ENCODE data around the gene MYO5B.
"Not testable (repeated sequence)": the region's sequence is repeated elsewhere in the genome, so short reads cannot be mapped to it uniquely, and the experiment has no call there.

MYO5B gene

DNA sequence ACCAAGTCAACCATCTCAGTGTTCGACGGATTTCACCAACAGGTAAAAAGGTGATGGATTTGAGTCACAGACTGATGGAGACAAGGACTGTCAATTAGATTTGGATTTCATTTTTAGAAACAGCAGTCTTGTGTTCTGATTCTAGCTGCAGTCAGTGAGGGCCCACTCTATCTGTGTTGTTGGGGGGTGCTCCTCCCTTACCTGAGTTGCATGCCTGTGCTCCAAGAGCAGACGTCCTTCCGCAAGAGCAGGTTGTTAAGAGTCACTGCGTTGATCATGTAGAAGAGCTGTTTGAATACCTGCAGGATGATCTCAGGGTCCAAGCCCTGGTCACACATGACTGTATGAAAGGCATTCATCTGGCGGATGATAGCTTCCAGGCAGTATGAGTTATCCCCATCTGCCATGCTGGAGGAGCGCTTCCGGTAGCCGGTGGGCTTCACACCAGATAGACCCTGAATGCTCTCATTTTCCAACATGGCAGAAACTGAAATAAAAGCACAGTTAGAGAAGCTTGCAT, 357.6 kb downstream of the MYO5B start:
- H3K27ac Mint-ChIP-seq (ENCODE audit: low read depth); H3K27me3 Mint-ChIP-seq; H3K36me3 Mint-ChIP-seq (ENCODE audit: insufficient read depth); H3K4me1 Mint-ChIP-seq; DNase-seq (ENCODE audit: low spot score in 2 of 2); H3K4me3 Mint-ChIP-seq; ATAC-seq (replicated peaks; ENCODE audit: extremely low read depth, poor library complexity, severe bottlenecking); H3K9me3 Mint-ChIP-seq: not testable (repeated sequence)

DNA sequence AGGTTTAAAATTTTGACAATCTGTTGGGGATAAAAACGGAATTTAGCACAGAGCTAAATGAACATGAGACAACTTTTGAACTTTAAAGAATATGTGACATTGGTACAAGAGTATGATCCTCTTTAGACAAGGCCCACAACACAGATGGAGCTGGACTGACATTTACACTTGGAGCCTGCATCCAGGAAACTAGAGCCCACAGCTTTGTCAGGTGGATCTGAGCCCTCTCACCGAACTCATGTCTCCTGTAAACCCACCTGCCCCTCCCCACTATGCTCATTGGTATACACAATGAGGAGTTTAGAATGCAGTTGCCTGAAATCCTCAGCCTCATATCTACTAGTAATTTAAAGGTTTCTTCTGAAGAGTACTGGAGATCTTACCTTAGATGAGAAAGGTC, 359.5 kb downstream of the MYO5B start:
- H3K4me1 Mint-ChIP-seq = peaks cover 3% of the 10 kb centered on the region
- no peaks in the 10 kb centered on the region for H3K36me3 Mint-ChIP-seq (ENCODE audit: insufficient read depth)
- DNase-seq (ENCODE audit: low spot score in 2 of 2) (no peak), ATAC-seq (replicated peaks; ENCODE audit: extremely low read depth, poor library complexity, severe bottlenecking) (no peak)
- H3K27me3 Mint-ChIP-seq = no peaks in the 10 kb centered on the region
- no peaks in the 10 kb centered on the region for H3K9me3 Mint-ChIP-seq
- H3K4me3 Mint-ChIP-seq = no peak overlapping the region
- no peak overlapping the region for H3K27ac Mint-ChIP-seq (ENCODE audit: low read depth)

DNA sequence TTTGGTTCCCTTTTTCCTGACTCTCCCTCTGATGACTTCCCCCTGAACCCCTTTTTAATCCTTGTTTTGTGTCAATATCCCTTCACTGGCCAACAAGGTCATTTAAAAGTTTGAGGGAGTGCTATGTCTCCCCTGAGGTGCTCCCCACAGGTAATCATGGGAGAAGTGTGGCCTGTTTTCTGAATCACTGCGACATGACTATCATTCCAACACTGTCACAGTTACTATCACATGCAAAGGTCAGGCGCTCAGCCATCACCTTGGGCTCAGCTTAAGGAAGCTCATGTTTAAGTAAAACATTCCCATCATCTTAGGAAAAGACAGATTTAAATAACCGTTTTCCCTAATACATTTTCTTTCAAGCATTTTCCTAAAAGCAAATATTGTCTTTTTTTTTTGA, 360.7 kb downstream of the MYO5B start:
- no peaks in the 10 kb centered on the region for H3K9me3 Mint-ChIP-seq
- H3K36me3 Mint-ChIP-seq (ENCODE audit: insufficient read depth) = no peaks in the 10 kb centered on the region
- no peak overlapping the region for H3K27ac Mint-ChIP-seq (ENCODE audit: low read depth)
- H3K4me1 Mint-ChIP-seq = no peaks in the 10 kb centered on the region
- DNase-seq (ENCODE audit: low spot score in 2 of 2) = no peak
- no peak for ATAC-seq (replicated peaks; ENCODE audit: extremely low read depth, poor library complexity, severe bottlenecking)
- H3K4me3 Mint-ChIP-seq = no peak overlapping the region
- no peaks in the 10 kb centered on the region for H3K27me3 Mint-ChIP-seq

DNA sequence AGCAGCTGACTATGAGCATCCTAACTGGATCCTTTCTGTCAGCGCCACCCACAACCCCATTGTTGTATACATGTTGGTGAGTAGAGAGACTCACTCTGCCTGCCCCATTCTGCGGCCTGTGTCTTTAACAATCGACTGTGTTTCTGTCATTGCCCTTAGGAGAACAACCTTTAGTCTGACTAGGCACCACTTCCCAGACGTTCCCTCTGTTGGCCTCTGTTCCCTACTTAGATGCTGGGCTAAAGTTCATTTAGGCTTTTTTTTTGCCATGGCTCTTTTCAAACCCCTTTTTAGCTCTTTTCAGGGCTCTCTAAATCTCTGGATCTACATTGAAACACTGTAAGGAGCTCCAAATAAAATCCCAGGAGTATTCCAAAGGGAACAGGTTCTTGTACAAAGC, 361.1 kb downstream of the MYO5B start:
- Mint-ChIP-seq H3K27me3 (no peaks in the 10 kb centered on the region), H3K36me3 (ENCODE audit: insufficient read depth) (no peaks in the 10 kb centered on the region), H3K4me1 (no peaks in the 10 kb centered on the region), H3K27ac (ENCODE audit: low read depth) (no peak overlapping the region), H3K9me3 (no peaks in the 10 kb centered on the region), H3K4me3 (no peak overlapping the region)
- DNase-seq (ENCODE audit: low spot score in 2 of 2) (no peak), ATAC-seq (replicated peaks; ENCODE audit: extremely low read depth, poor library complexity, severe bottlenecking) (no peak)

DNA sequence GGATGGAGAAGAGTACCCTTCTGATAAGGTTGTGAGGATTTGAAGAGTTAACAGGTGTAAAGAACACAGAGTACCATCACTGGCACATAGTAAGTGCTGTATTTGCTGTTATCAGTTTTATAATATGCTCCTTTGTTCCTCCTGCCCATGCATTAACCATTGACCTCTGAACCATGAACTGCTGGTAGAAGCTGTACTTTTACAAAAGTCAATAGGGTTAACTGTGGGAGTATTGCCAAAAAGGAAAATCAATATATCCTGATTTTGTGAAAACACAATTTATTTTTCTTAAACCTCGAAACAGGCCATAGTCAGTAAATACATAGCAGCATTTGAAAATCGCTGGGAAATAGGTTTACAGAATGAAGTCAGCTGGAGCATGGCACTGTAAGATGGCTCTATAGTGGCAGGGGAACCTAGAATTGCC, 362.7 kb downstream of the MYO5B start:
- H3K27ac Mint-ChIP-seq (ENCODE audit: low read depth) = no peak overlapping the region
- no peak for DNase-seq (ENCODE audit: low spot score in 2 of 2)
- no peaks in the 10 kb centered on the region for H3K9me3 Mint-ChIP-seq
- H3K27me3 Mint-ChIP-seq = no peaks in the 10 kb centered on the region
- ATAC-seq (replicated peaks; ENCODE audit: extremely low read depth, poor library complexity, severe bottlenecking) = no peak
- H3K4me1 Mint-ChIP-seq = peaks cover 5% of the 10 kb centered on the region
- no peaks in the 10 kb centered on the region for H3K36me3 Mint-ChIP-seq (ENCODE audit: insufficient read depth)
- H3K4me3 Mint-ChIP-seq = no peak overlapping the region

DNA sequence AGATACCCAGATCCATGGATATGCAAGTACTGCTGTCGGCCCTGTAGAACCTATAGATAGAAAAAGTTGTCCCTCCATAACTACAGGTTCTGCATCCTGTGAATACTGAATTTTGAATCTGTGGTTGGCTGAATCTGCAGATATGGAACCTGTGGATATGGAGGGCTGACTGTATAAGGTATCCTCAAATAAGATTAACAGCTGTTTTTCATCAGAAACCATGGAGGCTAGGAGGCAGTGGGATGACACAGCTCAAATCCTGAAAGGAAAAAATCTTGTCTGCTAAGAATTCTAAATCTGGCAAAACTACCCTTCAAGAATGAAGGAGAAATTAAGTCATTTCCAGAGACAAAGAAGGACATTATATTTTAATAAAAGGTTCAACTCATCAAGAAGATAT, 367.0 kb downstream of the MYO5B start:
- Mint-ChIP-seq H3K4me1 (peaks cover 15% of the 10 kb centered on the region), H3K9me3 (no peaks in the 10 kb centered on the region), H3K27me3 (no peaks in the 10 kb centered on the region), H3K27ac (ENCODE audit: low read depth) (no peak overlapping the region), H3K36me3 (ENCODE audit: insufficient read depth) (no peaks in the 10 kb centered on the region), H3K4me3 (no peak overlapping the region)
- DNase-seq (ENCODE audit: low spot score in 2 of 2) = no peak
- no peak for ATAC-seq (replicated peaks; ENCODE audit: extremely low read depth, poor library complexity, severe bottlenecking)

DNA sequence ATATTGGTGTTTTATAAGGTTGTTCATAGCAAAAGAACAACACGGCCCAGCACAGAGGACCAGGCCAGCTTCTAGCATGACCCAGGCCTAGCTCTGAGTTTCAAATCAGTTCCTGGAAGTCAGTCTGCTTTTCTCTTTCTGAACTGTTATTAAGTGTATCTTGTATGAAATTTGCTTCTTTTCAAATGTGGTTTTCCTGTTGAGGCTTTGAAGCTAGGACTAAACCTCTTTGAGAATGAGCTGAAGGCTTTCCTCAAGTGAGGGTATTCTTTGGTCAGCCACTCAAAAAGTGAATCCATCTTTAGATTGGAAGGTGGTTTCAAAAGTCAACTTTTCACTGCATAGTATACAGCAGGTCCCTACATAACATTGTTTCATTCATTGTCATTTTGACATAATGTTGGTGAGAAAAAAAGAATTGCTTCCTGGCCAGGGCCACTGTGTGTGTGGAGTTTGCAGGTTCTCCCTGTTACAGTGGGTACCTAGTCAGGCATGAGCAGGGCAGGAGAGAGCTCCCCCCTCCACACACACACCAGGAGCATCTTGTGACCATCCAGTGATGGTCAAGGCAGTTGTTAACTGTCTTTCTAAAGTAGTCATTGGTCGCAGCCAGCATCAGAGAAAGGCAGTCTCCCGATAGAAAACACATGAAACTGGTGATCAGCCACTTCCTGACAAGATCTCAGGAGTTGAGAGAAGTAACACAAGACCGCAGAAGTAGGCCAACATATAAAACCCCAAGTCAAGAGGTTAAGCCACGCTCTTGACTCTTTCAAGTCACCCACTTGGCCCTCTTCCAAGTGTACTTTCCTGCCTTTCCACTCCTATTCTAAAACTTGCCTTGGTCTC, 374.9 kb downstream of the MYO5B start:
- Mint-ChIP-seq H3K4me1 (peaks cover 74% of the 10 kb centered on the region), H3K27me3 (no peaks in the 10 kb centered on the region), H3K9me3 (no peaks in the 10 kb centered on the region), H3K36me3 (ENCODE audit: insufficient read depth) (peaks cover 8% of the 10 kb centered on the region), H3K4me3 (peak overlapping the region; percentile 73), H3K27ac (ENCODE audit: low read depth) (peak overlapping the region; percentile 65)
- ATAC-seq (replicated peaks; ENCODE audit: extremely low read depth, poor library complexity, severe bottlenecking) = peak; percentile 91
- DNase-seq (ENCODE audit: low spot score in 2 of 2) = peak in 1 of 2 donors; percentile 41

DNA sequence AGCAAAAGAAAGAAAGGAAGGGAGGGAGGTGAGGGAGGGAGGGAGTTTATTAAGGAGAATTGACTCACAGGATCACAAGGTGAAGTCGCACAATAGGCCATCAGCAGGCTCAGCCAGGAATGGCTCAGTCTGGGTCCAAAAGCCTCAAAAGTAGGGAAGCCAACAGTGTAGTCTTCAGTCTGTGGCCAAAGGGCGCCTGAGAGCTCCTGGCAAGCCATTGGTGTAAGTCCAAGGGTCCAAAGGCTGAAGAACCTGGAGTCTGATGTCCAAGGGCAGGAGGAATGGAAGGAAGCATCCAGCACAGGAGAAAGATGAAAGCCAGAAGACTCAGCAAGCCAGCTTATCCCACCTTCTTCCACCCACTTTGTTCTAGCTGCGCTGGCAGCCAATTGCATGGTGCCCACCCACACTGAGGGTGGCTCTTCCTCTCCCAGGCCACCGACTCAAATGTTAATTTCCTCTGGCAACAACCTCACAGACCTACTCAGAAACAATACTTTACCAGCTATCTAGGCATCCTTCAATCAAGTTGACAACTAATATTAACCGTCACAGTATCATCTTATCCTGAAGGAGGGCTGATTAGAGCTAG, 375.8 kb downstream of the MYO5B start:
- Mint-ChIP-seq H3K27ac (ENCODE audit: low read depth) (peak overlapping the region; percentile 65), H3K27me3 (no peaks in the 10 kb centered on the region)

DNA sequence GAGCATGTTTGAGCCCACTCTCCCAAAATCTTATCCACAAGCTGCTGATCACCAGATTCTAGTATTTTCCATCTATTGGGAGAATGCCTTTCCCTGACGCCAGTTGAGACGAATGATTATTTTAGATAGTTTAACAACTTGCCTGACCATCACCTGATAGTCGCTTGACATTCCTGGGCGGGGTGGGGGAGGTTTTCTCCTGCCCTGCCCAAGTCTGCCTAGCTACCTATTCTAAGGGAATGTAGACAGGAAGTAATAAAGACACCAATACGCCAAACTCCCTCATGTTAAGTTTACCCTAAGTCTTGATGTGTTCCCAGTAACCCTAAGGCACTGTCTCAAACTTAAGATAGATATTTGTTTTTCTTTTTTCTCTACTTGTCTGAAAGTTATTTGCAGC, 377.0 kb downstream of the MYO5B start:
- peak overlapping the region; percentile 54 for H3K4me3 Mint-ChIP-seq
- H3K27me3 Mint-ChIP-seq = no peaks in the 10 kb centered on the region
- peak overlapping the region; percentile 70 for H3K27ac Mint-ChIP-seq (ENCODE audit: low read depth)
- DNase-seq (ENCODE audit: low spot score in 2 of 2) (no peak), ATAC-seq (replicated peaks; ENCODE audit: extremely low read depth, poor library complexity, severe bottlenecking) (no peak)
- peaks cover 72% of the 10 kb centered on the region for H3K4me1 Mint-ChIP-seq
- H3K9me3 Mint-ChIP-seq = no peaks in the 10 kb centered on the region
- H3K36me3 Mint-ChIP-seq (ENCODE audit: insufficient read depth) = peaks cover 12% of the 10 kb centered on the region

More for the DNA sequence above, 375.8 kb downstream of the MYO5B start:
- Mint-ChIP-seq H3K4me3 (peak overlapping the region; percentile 73), H3K4me1 (peaks cover 68% of the 10 kb centered on the region), H3K9me3 (no peaks in the 10 kb centered on the region), H3K36me3 (ENCODE audit: insufficient read depth) (peaks cover 8% of the 10 kb centered on the region)
- DNase-seq (ENCODE audit: low spot score in 2 of 2) (no peak), ATAC-seq (replicated peaks; ENCODE audit: extremely low read depth, poor library complexity, severe bottlenecking) (no peak)

DNA sequence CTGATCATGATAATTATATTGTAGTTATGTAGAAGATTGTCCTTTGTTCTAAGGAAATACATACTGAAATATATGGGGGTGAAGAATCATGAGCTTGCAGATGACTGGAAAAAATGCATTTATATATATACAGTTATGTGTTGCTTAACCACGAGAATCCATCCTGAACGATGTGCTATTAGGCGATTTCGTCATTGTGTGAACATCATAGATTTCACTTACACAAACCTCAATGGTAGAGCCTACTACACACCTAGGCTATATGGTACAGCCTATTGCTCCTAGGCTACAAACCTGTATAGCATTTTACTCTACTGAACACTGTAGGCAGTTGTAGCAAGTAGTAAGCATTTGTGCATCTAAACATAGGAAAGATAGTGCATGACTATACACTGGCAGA, 379.0 kb downstream of the MYO5B start:
- Mint-ChIP-seq H3K27me3 (no peaks in the 10 kb centered on the region), H3K4me1 (peaks cover 78% of the 10 kb centered on the region), H3K36me3 (ENCODE audit: insufficient read depth) (peaks cover 12% of the 10 kb centered on the region), H3K27ac (ENCODE audit: low read depth) (no peak overlapping the region), H3K4me3 (no peak overlapping the region), H3K9me3 (no peaks in the 10 kb centered on the region)
- ATAC-seq (replicated peaks; ENCODE audit: extremely low read depth, poor library complexity, severe bottlenecking) = no peak
- DNase-seq (ENCODE audit: low spot score in 2 of 2) = no peak

DNA sequence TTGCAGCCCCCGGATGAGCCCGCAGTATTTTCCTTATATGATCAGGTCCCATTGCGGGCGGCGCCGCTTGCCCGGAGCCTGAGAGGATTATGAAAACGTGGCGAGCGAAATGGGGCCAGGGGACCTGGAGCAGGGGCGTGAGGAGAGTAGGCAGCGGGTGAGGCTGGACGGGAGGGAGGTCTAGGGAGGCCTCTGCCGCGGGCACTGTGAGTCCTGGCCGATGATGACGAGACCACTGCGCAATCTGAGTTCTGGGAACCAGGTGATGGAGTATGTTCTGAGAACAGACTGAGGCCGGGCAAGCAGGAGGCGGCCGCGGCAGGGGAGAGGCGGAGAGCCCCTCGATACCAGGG, 380.8 kb downstream of the MYO5B start:
- H3K9me3 Mint-ChIP-seq = no peaks in the 10 kb centered on the region
- H3K4me1 Mint-ChIP-seq = peaks cover 61% of the 10 kb centered on the region
- DNase-seq (ENCODE audit: low spot score in 2 of 2) (peak in 1 of 2 donors; percentile 15), ATAC-seq (replicated peaks; ENCODE audit: extremely low read depth, poor library complexity, severe bottlenecking) (peak; percentile 27)
- H3K4me3 Mint-ChIP-seq = peak overlapping the region; percentile 92
- peak overlapping the region; percentile 96 for H3K27ac Mint-ChIP-seq (ENCODE audit: low read depth)
- no peaks in the 10 kb centered on the region for H3K27me3 Mint-ChIP-seq
- peaks cover 12% of the 10 kb centered on the region for H3K36me3 Mint-ChIP-seq (ENCODE audit: insufficient read depth)

DNA sequence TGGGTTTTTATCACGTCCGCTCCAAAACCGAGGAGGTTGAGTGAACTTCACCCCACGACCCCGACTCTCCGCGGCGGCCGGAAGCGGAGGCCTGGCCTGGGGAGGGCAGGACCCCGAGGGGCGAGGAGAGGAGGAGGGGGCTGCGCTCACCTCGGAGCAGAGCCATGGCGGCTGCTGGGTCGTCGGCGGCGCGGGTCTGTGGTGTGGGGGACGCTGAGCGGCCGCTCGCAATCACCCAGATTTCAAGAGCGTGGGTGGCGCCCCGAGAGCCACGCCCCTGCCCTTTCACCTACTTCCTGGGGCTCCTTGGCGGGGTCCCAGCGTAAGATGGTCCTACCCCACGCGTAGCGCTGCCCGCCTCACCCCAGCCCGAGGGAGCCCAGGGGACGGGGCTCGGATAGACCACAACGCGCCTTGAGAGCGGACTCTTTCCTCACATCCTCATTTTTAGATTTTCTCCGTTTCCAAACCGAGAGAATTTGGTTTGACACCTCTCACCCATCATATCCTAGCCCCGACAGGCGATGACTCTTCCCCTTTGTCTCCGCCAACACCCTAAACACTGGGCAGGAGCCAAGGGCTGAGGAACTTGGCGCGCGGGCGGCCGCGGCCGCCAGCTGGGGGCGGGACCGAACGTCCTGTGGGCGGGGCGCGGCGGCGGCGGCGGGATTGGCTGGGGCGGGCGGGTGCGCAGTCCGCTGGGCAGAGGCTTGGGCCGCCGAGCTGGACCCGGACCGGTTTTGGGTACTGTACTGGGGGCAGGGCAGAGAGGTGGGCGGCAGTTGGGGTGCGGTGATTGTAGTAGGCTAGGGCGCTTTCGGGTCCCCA, 381.4 kb downstream of the MYO5B start, which contains the start of gene ACAA2:
Gene ACAA2, minus strand, starts transcription at position 215 of the 828 bp plus-strand sequence. Its CDS starts 49 bp downstream, at position 166.
- peaks cover 3% of the 10 kb centered on the region for H3K9me3 Mint-ChIP-seq

More for the DNA sequence above, 381.4 kb downstream of the MYO5B start, which contains the start of gene ACAA2:
- Mint-ChIP-seq H3K36me3 (ENCODE audit: insufficient read depth) (peaks cover 12% of the 10 kb centered on the region), H3K4me3 (peak within 1 kb of the TSS; percentile 92), H3K27me3 (no peaks in the 10 kb centered on the region), H3K4me1 (peaks cover 56% of the 10 kb centered on the region), H3K27ac (ENCODE audit: low read depth) (peak within 1 kb of the TSS; percentile 96)
- DNase-seq (ENCODE audit: low spot score in 2 of 2) = peak; percentile 61 to 62
- ATAC-seq (replicated peaks; ENCODE audit: extremely low read depth, poor library complexity, severe bottlenecking) = peak; percentile 90
